GM18517 (cell line): Measurements from ENCODE around the gene CDC42EP4.

ENCODE experiments used
- ATAC-seq: cut with Tn5 transposase; IDR thresholded peaks from one replicate; pipeline ENCODE4 v1.9.1; 2021; ENCODE audit warnings: mild to moderate bottlenecking, moderate library complexity; ENCODE audit not compliant: unreplicated experiment

CDC42EP4 gene

DNA sequence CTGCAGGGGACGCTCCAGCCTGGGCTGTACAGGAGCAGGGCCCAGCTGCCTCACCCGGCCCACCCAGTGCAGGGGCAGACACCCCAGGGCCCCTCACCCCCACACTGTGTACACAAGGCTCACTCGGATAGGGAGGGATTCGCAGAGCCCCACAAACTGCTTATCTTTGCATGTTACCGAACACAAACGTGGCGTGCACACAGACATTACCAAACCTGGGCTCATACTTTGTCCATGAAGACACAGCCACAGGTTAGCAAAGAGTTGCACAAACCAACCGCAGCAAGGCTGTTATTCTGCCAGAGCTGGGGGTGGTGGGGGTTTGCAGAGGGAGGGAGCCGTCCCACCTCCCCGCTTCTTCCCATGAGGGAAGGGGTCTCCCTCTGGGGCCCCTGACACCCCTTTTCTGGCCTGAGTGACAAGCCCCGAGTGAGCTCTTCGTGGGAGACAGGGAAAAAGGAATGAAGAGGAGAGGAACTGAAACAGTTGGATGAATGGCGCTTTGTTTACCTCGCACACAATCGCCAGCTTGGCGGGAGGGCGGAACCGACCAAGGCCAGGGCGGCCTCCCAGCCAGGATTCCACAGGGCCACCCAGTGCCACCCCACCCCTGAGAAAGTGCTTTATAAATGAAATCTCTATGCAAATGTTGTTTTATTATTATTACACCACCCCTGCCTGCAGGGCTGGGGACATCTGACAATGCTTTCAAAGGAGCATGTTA, 49.7 kb downstream of the CDC42EP4 start:
- ATAC-seq: no peak

DNA sequence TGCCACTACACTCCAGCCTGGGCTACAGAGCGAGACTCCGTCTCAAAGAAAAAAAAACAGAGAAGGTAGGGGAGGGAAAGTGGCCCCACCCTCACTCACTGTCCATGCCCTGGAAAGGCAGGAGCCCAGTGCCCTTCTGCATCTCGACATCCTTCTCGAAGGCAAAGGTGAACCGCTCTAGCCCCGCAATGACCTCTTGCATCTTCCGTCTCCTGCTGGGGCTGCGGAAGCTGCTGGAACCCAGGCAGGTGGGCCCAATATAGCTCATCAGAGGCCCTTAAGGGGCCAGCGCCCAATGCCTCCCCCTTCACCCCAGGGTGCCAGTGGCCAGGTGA, 50.2 kb downstream of the CDC42EP4 start, which contains the start of gene CPSF4L:
Gene CPSF4L, minus strand, starts transcription at position 264 of the 335 bp plus-strand sequence. Its CDS starts 62 bp downstream, at position 202.
- ATAC-seq: no peak

DNA sequence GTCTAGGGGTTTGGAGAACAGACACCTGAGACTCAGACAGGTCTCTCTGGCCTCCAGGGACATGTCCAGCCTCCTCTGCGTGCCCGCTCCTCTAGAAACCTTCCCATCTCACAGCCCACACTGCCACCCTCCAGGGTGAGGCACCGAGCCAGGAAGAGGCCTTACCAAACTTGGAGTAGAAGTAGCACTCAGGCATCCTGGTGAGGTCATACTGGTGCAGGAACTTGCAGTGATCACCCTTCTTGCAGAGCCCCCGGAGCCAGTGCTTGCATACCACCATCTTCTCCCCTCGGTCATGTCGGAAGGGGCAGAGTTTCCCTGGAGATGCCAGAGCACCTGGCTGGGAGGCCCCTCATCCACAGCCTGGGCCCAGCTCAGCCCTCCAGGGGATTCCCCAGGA, 54.3 kb downstream of the CDC42EP4 start:
- ATAC-seq: no peak

DNA sequence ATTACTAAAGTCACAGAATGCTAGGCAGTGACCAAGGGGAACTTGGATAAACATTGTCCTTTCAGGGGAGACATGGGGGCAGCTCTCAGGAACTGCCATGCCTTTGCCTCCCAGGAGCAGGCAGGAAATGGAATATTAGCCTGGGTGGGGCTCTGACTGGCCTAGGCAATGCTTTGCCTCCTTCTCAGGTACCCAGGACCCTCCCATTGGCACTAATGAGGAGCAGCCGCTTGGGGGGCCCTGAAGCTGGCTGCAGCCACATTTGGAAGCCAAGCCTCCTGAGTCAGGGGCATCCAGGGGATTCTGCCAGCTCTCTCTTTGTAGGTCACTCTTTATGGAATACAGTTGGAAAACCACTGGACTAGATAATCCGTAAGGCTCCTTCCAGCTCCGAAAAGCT, 55.6 kb downstream of the CDC42EP4 start:
- ATAC-seq: no peak

DNA sequence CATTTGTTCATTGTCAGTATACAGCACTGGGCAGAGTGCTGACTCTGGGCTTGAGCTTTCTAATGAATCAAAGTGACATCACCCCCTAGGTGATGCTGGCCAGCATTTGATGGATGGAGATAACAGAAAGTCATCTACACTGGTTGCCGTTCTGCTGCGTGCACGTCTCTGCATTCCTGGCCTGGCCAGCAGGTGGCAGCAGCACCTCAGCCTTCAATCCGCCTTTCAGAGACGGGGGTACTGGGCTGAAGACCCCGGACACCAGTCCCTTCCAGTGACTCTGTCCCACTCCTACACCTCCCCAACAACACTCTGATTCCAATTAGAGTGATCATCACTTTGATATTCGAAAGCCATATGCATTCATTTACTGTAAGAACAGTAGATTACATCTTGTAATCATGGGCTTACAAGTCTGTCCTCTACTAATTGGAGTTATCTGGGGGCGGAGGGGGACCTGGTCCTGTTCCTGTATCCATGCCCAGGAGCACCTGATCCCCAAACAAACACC, 56.1 kb downstream of the CDC42EP4 start:
- peak; percentile 56 for ATAC-seq

DNA sequence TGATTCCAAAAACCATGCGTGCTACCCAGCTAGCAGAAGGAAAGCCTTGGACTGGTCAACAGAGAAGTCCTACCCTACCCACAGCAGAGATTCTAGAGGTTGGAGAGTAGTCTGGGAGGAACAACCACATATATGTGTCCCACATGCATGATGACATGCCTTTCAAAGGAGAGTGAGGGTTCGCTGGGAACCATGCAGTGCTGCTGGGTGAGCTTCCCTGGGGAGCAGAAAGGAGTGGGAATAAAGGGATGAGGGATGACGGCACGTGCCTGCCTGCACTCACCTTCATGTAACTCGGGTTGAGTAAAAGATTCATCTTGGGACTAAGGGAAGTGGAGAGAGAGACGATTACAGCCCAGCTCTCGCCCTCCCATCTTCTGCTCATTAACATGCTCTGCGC, 59.9 kb downstream of the CDC42EP4 start:
- no peak for ATAC-seq

DNA sequence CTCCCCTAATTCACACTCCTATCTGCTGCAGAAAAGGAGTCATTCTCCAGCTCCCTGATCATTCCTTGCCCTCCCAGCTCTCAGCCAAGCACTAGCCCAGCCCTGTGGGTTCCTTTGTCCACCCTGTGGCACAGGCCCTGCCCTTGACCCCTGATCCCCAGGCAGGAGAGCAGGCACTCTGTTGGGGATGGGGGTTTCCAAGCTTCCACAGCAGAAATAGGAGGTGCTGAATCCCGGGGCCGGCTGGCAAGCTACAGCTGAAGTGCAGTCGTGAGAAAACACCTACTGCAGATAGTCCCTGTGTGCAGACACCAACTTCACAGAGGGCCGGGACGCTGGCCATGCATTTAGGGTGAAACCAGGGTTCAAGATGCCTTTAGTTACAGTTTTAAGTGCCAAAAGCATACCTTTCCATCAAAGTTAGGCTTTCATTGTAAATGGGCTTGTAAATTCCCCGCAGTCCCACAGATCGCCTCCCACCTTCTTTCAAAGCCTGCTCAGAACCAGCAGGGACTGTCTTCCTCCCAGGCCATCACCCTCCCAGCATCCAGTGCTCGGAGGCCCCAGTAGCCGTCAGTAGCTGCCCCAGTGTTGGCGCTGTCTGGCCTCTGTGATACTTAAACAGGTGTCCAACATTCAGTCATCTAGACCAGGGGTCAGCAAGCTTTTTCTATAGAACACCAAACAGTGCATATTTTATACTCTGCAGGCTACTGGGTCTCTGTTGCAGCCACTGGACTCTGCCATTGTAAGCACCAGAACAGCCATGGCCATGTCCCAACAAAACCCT, 60.8 kb downstream of the CDC42EP4 start:
- no peak for ATAC-seq

DNA sequence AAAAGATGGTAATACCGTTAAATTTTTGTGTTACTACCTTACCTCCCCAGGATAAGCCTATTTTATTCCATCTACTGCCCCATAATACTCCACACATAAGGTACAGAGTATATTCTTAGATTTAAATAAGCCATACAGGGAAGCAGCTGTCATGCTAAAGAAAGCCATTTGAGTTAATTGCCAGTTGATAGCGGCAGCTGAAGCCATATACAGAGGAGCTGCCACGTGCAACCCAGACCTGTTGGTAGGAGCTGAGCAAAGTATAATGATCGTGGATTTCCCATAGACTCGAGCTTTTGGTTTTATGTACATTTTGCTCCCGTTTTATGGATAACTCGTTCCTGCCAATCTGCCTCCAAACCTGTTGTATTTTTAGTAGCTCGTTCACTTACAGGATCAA, 62.1 kb downstream of the CDC42EP4 start:
- no peak for ATAC-seq

DNA sequence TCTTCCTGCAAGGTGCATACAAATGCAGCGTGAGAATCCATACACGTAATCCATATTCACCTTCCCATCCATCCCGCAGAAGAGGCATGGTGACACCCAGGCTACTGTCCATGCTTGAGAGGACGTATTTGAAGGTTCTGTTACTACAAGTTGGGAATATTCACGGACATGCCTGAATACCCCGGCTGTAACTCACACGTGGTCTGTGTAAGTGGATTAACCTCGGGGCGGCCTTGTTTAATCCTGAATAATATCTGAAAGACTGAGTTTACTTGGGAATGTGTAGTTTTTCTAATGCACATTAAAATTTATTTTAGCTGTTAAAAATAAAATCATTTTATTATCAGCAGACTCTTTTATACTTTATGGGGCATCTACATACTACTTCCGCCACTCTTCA, 63.3 kb downstream of the CDC42EP4 start:
- ATAC-seq: no peak

DNA sequence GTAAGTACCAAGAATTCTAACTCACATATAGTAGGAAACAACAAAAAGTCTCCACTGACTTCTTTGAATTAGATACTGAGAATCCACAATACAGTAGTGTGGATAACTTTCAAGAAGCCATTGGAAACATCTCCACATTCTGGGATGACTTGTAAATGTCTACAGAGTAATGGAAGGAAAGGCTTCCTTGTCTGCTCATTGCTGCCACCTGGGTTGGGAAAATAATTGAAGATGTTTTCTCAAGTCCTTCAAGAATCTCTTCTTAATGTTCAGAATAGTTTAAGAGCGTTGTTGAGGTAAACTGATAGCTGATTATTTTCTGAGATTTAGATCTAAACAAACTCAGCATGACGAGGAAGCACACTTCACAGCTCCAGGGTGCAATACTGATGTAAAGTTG, 64.1 kb downstream of the CDC42EP4 start:
- ATAC-seq: no peak

DNA sequence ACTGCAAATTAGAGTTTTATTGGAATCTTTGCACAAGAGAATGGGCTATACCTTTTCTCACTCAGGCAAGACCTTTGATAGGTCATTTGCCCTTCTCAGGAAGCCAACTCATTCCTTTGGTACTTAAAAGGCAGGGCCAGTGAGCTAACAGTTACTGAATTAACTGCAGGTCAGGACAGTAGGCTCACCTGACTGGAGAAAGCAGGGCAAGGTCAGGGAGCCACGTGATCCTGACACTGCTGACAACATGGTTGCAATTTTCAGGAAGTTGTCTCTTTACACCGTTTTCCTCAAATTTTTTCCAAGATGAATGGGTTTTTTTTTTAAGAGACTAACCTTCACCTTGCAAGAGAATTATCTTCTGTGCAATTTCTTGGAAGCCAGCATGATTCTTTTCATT, 71.2 kb downstream of the CDC42EP4 start:
- ATAC-seq: no peak

DNA sequence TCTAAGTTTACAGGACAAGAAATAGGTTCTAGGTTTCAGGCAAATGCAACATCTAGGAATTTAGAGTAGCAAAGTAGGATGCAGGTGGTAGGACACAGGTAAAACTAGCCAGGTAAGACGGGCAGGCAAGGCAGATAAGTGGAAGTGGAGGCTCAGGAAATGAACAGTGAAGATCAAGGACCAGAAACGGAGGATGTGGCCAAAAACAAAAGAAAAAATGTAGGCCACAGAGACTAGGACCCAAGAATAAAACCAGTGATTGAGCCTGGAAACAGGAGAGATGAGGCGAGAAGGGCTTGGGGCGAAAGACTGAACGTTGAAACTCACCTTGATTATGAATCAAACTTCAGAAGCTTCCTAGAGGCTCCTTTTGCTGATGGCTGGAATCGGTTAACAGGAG, 74.1 kb downstream of the CDC42EP4 start:
- ATAC-seq: no peak

DNA sequence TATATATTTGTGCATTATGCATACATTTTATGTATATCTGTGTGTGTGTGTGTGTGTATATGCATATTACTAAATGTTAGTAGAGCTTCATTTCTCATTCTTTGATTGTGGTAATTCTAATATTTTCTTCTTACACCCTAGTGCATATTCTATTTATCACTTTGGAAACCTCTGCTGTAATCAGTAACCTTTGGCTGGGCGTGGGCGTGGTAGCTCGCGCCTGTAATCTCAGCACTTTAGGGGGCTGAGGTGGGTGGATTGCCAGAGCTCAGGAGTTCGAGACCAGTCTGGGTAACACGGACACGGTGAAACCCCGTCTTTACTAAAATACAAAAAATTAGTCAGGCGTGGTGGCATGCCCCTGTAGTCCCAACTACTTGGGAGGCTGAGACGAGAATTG, 77.1 kb downstream of the CDC42EP4 start:
- ATAC-seq: no peak
